Peyer's patch (tissue), 4 donors: Measurements from ENCODE around the gene NNMT. TPM values are rescaled to one million over a fixed set of nuclear protein-coding genes. Genes with fewer than 3 reads are reported as not detected.

ENCODE experiments used
- DNase-seq, 3 donors: peaks; one replicate each; pipeline ENCODE4 v3.0.0-alpha.2; 2017 to 2019
- H3K27ac ChIP-seq, 4 donors: fragments of 200-600 bp; sonication (generic); one replicate each; pipeline ENCODE4 v1.5.1; 2016 to 2019
- H3K27me3 ChIP-seq, 2 donors: fragments of 200-600 bp; sonication (generic); one replicate each; pipeline ENCODE4 v1.5.1; 2019
- H3K36me3 ChIP-seq, 3 donors: fragments of 200-600 bp; sonication (generic); one replicate each; pipeline ENCODE4 v1.5.1; 2016 to 2019
- H3K4me1 ChIP-seq, 4 donors: fragments of 200-600 bp; sonication (generic); one replicate each; pipeline ENCODE4 v1.5.1; 2016 to 2019
- H3K4me3 ChIP-seq, 4 donors: fragments of 200-600 bp; sonication (generic); 1 replicate in 3 of 4; 2 replicates in 1 of 4; pipeline ENCODE4 v1.5.1; 2016 to 2019; ENCODE audit warnings: mild to moderate bottlenecking in 1 of 4
- H3K9me3 ChIP-seq, 4 donors: fragments of 200-600 bp; sonication (generic); one replicate each; pipeline ENCODE4 v1.5.1; 2016 to 2019; ENCODE audit warnings: mild to moderate bottlenecking in 1 of 4
- POLR2A ChIP-seq, 2 donors: fragments of 450-650 bp; IDR thresholded peaks; one replicate each; pipeline ENCODE4 v1.5.1; 2017; ENCODE audit warnings: antibody characterized with exemption in 2 of 2, mild to moderate bottlenecking in 2 of 2, moderate library complexity in 2 of 2
- total RNA-seq, 4 donors: library from RNA; depleted of rRNA; stranded (reverse); fragments of >200 nt; gene quantifications; one replicate each; pipeline ENCODE4 v1.1.0, GENCODE V29; 2016
- TF ChIP-seq, protein P1 (sequence below), 6 experiments: fragments of 450-650 bp in 4 of 6; fragments of 200-600 bp in 2 of 6; sonication (generic) in 1 of 6; IDR thresholded peaks; one replicate each; pipeline ENCODE4 v1.5.1; 2017 to 2019; ENCODE audit warnings: antibody characterized with exemption in 6 of 6, mild to moderate bottlenecking in 3 of 6, moderate library complexity in 1 of 6

Gene NNMT
- total RNA-seq, 4 donors from 2014 or later, result 43.6 to 413 (median 187) TPM

- H3K4me3 ChIP-seq, result no peak overlapping the region
- no peak for TF ChIP-seq POLR2A (IDR thresholded peaks at IDR 0.05)
- H3K27ac ChIP-seq, result no peak overlapping the region
- no peaks in the 10 kb centered on the region for H3K27me3 ChIP-seq
- DNase-seq, result no peak
- no peaks in the 10 kb centered on the region for H3K4me1 ChIP-seq
- no peaks in the 10 kb centered on the region for H3K36me3 ChIP-seq
- H3K9me3 ChIP-seq, result no peaks in the 10 kb centered on the region
Observed at GRCh38 chr11:114276077-114276476, 20.1 kb upstream of the NNMT start.

GRCh38 chr11:114277637-114278341 lies 18.4 kb upstream of the NNMT start:
- DNase-seq, result no peak
- Histone ChIP-seq H3K4me3 (no peak overlapping the region), H3K36me3 (no peaks in the 10 kb centered on the region), H3K4me1 (no peaks in the 10 kb centered on the region), H3K27ac (no peak overlapping the region), H3K27me3 (no peaks in the 10 kb centered on the region), H3K9me3 (no peaks in the 10 kb centered on the region)
- TF ChIP-seq, protein P1, sequence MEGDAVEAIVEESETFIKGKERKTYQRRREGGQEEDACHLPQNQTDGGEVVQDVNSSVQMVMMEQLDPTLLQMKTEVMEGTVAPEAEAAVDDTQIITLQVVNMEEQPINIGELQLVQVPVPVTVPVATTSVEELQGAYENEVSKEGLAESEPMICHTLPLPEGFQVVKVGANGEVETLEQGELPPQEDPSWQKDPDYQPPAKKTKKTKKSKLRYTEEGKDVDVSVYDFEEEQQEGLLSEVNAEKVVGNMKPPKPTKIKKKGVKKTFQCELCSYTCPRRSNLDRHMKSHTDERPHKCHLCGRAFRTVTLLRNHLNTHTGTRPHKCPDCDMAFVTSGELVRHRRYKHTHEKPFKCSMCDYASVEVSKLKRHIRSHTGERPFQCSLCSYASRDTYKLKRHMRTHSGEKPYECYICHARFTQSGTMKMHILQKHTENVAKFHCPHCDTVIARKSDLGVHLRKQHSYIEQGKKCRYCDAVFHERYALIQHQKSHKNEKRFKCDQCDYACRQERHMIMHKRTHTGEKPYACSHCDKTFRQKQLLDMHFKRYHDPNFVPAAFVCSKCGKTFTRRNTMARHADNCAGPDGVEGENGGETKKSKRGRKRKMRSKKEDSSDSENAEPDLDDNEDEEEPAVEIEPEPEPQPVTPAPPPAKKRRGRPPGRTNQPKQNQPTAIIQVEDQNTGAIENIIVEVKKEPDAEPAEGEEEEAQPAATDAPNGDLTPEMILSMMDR (IDR thresholded peaks at IDR 0.05), result no peak
- no peak for TF ChIP-seq POLR2A (IDR thresholded peaks at IDR 0.05)

GRCh38 chr11:114278342-114279065 lies 17.7 kb upstream of the NNMT start:
- H3K27me3 ChIP-seq, result no peaks in the 10 kb centered on the region
- no peak overlapping the region for H3K27ac ChIP-seq
- no peak for DNase-seq
- H3K4me1 ChIP-seq, result no peaks in the 10 kb centered on the region
- H3K4me3 ChIP-seq, result no peak overlapping the region
- H3K36me3 ChIP-seq, result no peaks in the 10 kb centered on the region
- TF ChIP-seq, protein P1 (IDR thresholded peaks at IDR 0.05), result no peak
- TF ChIP-seq POLR2A (IDR thresholded peaks at IDR 0.05), result no peak
- H3K9me3 ChIP-seq, result no peaks in the 10 kb centered on the region

- Histone ChIP-seq H3K27me3 (no peaks in the 10 kb centered on the region), H3K4me3 (no peak overlapping the region), H3K36me3 (no peaks in the 10 kb centered on the region), H3K27ac (no peak overlapping the region), H3K4me1 (no peaks in the 10 kb centered on the region), H3K9me3 (no peaks in the 10 kb centered on the region)
- no peak for DNase-seq
- TF ChIP-seq, protein P1 (IDR thresholded peaks at IDR 0.05), result no peak
- TF ChIP-seq POLR2A (IDR thresholded peaks at IDR 0.05), result no peak
Observed at GRCh38 chr11:114279792-114280546, 16.2 kb upstream of the NNMT start.

DNA sequence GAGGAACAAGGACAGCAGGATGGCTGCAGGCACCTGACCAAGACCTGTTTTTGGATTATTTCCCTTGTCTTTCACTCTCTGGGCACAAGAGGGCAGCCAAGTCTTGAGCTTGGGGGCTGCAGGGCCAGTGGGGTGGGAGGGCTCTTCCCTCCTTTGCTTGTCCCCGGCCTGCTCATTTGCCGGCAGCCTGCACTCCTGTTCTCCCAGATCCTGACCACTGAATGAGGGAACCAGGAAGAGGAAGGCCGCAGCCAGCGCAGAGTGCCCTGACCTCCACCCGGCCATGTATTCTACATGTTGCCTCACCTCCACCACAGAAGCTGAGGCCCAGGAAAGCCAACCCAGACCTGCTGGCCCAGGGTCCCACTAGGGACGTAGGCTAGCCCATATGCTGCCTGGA lies 15.5 kb upstream of the NNMT start:
- DNase-seq, result peak in 1 of 3 donors; percentile 51
- TF ChIP-seq POLR2A (IDR thresholded peaks at IDR 0.05), result no peak
- TF ChIP-seq, protein P1 (IDR thresholded peaks at IDR 0.05), result peak in 4 of 6 experiments; percentile 28 to 50 (median 40)
- H3K4me3 ChIP-seq, result no peak overlapping the region
- H3K27me3 ChIP-seq, result no peaks in the 10 kb centered on the region
- peak overlapping the region in 1 of 4 donors; percentile 8 for H3K27ac ChIP-seq
- no peaks in the 10 kb centered on the region for H3K36me3 ChIP-seq
- no peaks in the 10 kb centered on the region for H3K4me1 ChIP-seq
- no peaks in the 10 kb centered on the region for H3K9me3 ChIP-seq
